RWPE1 (cell line): ENCODE measurements around the gene OBSL1.
A peak's percentile ranks its signal among the peaks of the same experiment; 100 is the strongest.

ENCODE experiments used
- CTCF ChIA-PET: fragments of 350-600 bp; sonication (Branson Sonifier 250); formaldehyde crosslinking; extraction: SDS; loops from one replicate; lab custom pipeline; 2021; lab: Yijun Ruan, JAX
- POLR2A ChIA-PET: fragments of 400-600 bp; formaldehyde crosslinking; extraction: SDS; loops from one replicate; lab custom pipeline; 2020; ENCODE audit warnings: antibody characterized with exemption; ENCODE audit not compliant: low non-redundant PET; lab: Yijun Ruan, JAX
- DNase-seq: peaks from one replicate; pipeline ENCODE4 v3.0.0; 2012; ENCODE audit warnings: low spot score
- H3K27ac ChIP-seq: fragments of 450-650 bp; 2 replicates; pipeline ENCODE4 v1.5.1; 2017
- CTCF ChIP-seq: fragments of 450-650 bp; conservative IDR thresholded peaks from 2 replicates; pipeline ENCODE4 v1.5.1; 2017; ENCODE audit warnings: low read depth, mild to moderate bottlenecking

The OBSL1 gene

GRCh38 chr2:219541611-219542180, 29.6 kb downstream of the OBSL1 start:
- TF ChIP-seq CTCF: peak; percentile 98
- DNase-seq: peak; percentile 76
- ChIA-PET POLR2A (no interaction called here), CTCF (interaction anchor here (0.5 to 5.5 kb wide), 24 partner anchors 9 to 1584 kb away, joined by 3 to 25 read pairs (median 3); no protein-coding TSS in a partner anchor)
- H3K27ac ChIP-seq: peak overlapping the region; percentile 19; the same call in 1 of the 2 replicates

GRCh38 chr2:219540784-219541504, 30.4 kb downstream of the OBSL1 start:
- no peak overlapping the region for H3K27ac ChIP-seq
- no peak for DNase-seq
- ChIA-PET POLR2A (no interaction called here), CTCF (interaction anchor here (0.5 to 5.5 kb wide), 21 partner anchors 10 to 1584 kb away, joined by 3 to 25 read pairs (median 3); a partner anchor contains a TSS)
- no peak for TF ChIP-seq CTCF

GRCh38 chr2:219539926-219540678, 31.2 kb downstream of the OBSL1 start:
- CTCF ChIA-PET: interaction anchor here (0.6 to 5.5 kb wide), 7 partner anchors 10 to 341 kb away, joined by 3 to 25 read pairs (median 4); a partner anchor contains a TSS
- DNase-seq: no peak
- no peak for TF ChIP-seq CTCF
- POLR2A ChIA-PET: no interaction called here
- 0 out of 2 replicates have a peak overlapping the region, but pooled peaks have one; percentile 64 for H3K27ac ChIP-seq

- CTCF ChIA-PET: interaction anchor here (5.5 kb wide), 1 partner anchor 9 kb away, joined by 25 read pairs; no protein-coding TSS in a partner anchor
- DNase-seq: no peak
- H3K27ac ChIP-seq: peak overlapping the region; percentile 64
- TF ChIP-seq CTCF: no peak
- POLR2A ChIA-PET: no interaction called here
Observed at GRCh38 chr2:219538956-219539788, 32.2 kb downstream of the OBSL1 start.

GRCh38 chr2:219538504-219538951, 32.8 kb downstream of the OBSL1 start:
- POLR2A ChIA-PET: no interaction called here
- no peak for TF ChIP-seq CTCF
- peak overlapping the region; percentile 64 for H3K27ac ChIP-seq
- DNase-seq: no peak
- CTCF ChIA-PET: interaction anchor here (0.6 to 5.5 kb wide), 3 partner anchors 8 to 140 kb away, joined by 3 to 25 read pairs (median 3); no protein-coding TSS in a partner anchor
